ENCODE results near the gene GABRD.

The GABRD gene

DNA sequence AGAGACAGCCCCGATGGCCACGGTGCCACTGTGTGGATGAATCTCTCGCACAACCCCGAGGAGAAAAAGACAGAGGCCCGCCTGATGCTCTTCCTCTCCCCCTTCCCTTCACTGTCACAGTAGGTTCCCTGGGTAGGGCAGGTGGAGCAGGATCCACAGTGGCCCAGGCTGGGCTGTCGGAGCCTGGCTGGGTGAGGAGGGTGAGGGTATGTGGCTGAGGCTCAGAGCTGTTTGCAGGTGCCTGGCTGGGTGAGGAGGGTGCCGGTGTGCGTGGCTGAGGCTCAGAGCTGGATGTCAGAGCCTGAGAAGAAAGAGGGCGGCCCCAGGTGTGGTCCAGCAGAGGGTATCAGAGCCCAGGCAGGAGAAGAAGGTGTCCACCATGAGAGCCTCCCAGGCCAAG, 18.3 kb upstream of the GABRD start:
- no peaks in the 10 kb centered on the region for H3K9me3 ChIP-seq (ENCODE audit: control insufficient read depth in 2 of 2, low read length in 2 of 2)
- H3K36me3 ChIP-seq (ENCODE audit: control insufficient read depth in 2 of 2, insufficient read depth in 2 of 2, low read length in 2 of 2) = no peaks in the 10 kb centered on the region
- no peak overlapping the region for H3K9ac ChIP-seq (ENCODE audit: low read depth in 1 of 2, low read length in 2 of 2)
- H3K4me3 ChIP-seq (ENCODE audit: low read length in 2 of 2) = no peak overlapping the region
- peaks cover 15 to 17% of the 10 kb centered on the region in 2 donors for H3K27me3 ChIP-seq (ENCODE audit: control insufficient read depth in 2 of 2, insufficient read depth in 2 of 2, low read length in 2 of 2)
- H3K27ac ChIP-seq (ENCODE audit: low read depth in 2 of 2, low read length in 2 of 2) = no peak overlapping the region
- H3K4me1 ChIP-seq (ENCODE audit: control insufficient read depth in 2 of 2, insufficient read depth in 2 of 2, low read length in 2 of 2) = no peaks in the 10 kb centered on the region

DNA sequence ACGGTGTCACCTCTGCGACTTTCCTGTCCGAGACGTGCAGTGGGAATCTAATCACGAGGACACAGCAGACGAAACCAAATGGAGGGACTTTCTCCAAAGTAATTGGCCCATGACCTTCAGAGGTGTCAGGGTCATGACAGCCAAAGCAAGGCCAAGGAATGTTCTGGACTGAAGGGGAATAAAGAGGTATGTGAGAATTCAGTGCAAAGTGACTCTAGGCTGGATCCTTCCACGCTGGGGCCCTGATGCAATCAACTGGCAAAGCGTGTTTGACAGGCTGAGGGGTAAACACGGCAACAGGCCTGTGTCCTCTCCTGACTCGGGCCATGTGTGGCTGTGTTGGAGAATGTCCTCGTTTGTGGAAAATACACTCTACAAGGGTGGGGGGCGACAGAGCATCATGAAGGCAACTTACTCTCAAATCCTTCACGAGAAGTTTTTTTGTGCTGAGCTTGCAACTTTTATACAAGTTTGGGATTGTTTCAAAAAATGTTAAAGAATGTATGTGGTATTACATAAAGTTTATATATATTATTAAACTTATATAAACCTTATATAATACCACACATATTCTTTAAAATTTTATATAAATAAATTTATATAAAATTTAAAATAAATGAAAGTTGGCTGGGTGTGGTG, 17.3 kb upstream of the GABRD start:
- H3K9me3 ChIP-seq (ENCODE audit: control insufficient read depth in 2 of 2, low read length in 2 of 2) = no peaks in the 10 kb centered on the region
- H3K27me3 ChIP-seq (ENCODE audit: control insufficient read depth in 2 of 2, insufficient read depth in 2 of 2, low read length in 2 of 2) = peaks cover 15 to 17% of the 10 kb centered on the region in 2 donors
- H3K4me3 ChIP-seq (ENCODE audit: low read length in 2 of 2) = no peak overlapping the region
- no peaks in the 10 kb centered on the region for H3K4me1 ChIP-seq (ENCODE audit: control insufficient read depth in 2 of 2, insufficient read depth in 2 of 2, low read length in 2 of 2)
- H3K27ac ChIP-seq (ENCODE audit: low read depth in 2 of 2, low read length in 2 of 2) = no peak overlapping the region
- no peak overlapping the region for H3K9ac ChIP-seq (ENCODE audit: low read depth in 1 of 2, low read length in 2 of 2)
- H3K36me3 ChIP-seq (ENCODE audit: control insufficient read depth in 2 of 2, insufficient read depth in 2 of 2, low read length in 2 of 2) = no peaks in the 10 kb centered on the region

DNA sequence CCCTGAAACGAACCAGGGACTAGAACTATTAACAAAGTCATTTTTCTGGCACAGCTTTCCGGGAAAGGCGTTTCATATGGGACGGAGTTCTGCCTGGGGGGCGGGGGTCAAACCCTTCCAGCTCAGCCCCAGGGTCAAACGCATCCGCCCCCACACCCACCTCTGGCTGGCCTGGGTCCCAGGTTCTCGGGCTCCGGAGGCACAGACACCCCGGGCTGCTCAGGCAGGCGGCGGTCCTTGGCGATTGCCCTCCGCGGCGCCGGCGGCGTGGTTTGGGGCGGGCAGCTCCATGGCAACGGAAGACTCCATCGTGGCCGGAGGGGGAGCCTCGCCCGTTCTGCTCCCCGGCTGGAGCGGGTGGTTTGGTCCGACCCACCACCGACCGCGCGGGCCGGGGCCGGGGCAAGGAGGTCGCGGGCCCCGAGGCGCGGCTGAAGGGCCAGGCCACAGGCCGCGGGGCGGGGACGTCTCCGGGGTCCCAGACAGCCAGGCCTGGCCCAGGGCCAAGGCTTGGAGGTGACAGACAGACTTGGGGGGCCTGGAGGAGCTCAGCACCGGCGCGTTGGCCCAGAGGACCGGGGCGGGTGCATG, 15.5 kb upstream of the GABRD start, which contains the start of gene CFAP74:
Gene CFAP74, minus strand, starts transcription at position 246 of the 591 bp plus-strand sequence. CDS start 12,830 bp downstream, outside the sequence.
- H3K4me3 ChIP-seq (ENCODE audit: low read length in 2 of 2) = no peak within 1 kb of the TSS
- H3K27me3 ChIP-seq (ENCODE audit: control insufficient read depth in 2 of 2, insufficient read depth in 2 of 2, low read length in 2 of 2) = peaks cover 15 to 17% of the 10 kb centered on the region in 2 donors
- no peak within 1 kb of the TSS for H3K9ac ChIP-seq (ENCODE audit: low read depth in 1 of 2, low read length in 2 of 2)

DNA sequence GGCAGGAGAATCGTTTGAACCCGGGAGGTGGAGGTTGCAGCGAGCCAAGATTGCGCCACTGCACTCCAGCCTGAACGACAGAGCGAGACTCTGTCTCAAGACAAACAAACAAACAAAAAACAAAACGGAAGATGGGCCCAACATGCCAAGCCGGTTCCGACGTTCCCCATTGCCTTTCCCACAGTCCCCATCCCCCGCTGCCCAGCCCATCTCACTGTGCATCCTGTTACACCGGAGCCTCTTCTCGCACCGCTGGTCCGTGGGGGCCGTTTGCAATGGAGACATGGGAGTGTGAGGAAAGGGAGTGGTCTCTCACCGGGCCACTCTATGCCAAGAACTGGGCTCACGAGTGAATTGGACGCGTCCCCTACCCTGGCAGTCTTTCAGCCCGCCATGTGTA, 14.3 kb upstream of the GABRD start:
- H3K27ac ChIP-seq (ENCODE audit: low read depth in 2 of 2, low read length in 2 of 2) = no peak overlapping the region
- no peaks in the 10 kb centered on the region for H3K36me3 ChIP-seq (ENCODE audit: control insufficient read depth in 2 of 2, insufficient read depth in 2 of 2, low read length in 2 of 2)
- no peaks in the 10 kb centered on the region for H3K4me1 ChIP-seq (ENCODE audit: control insufficient read depth in 2 of 2, insufficient read depth in 2 of 2, low read length in 2 of 2)
- peaks cover 15 to 17% of the 10 kb centered on the region in 2 donors for H3K27me3 ChIP-seq (ENCODE audit: control insufficient read depth in 2 of 2, insufficient read depth in 2 of 2, low read length in 2 of 2)
- H3K4me3 ChIP-seq (ENCODE audit: low read length in 2 of 2) = no peak overlapping the region
- H3K9me3 ChIP-seq (ENCODE audit: control insufficient read depth in 2 of 2, low read length in 2 of 2) = no peaks in the 10 kb centered on the region
- no peak overlapping the region for H3K9ac ChIP-seq (ENCODE audit: low read depth in 1 of 2, low read length in 2 of 2)

More for the DNA sequence above, 15.5 kb upstream of the GABRD start, which contains the start of gene CFAP74:
- Histone ChIP-seq H3K9me3 (ENCODE audit: control insufficient read depth in 2 of 2, low read length in 2 of 2) (no peaks in the 10 kb centered on the region), H3K36me3 (ENCODE audit: control insufficient read depth in 2 of 2, insufficient read depth in 2 of 2, low read length in 2 of 2) (no peaks in the 10 kb centered on the region), H3K27ac (ENCODE audit: low read depth in 2 of 2, low read length in 2 of 2) (no peak within 1 kb of the TSS), H3K4me1 (ENCODE audit: control insufficient read depth in 2 of 2, insufficient read depth in 2 of 2, low read length in 2 of 2) (no peaks in the 10 kb centered on the region)

DNA sequence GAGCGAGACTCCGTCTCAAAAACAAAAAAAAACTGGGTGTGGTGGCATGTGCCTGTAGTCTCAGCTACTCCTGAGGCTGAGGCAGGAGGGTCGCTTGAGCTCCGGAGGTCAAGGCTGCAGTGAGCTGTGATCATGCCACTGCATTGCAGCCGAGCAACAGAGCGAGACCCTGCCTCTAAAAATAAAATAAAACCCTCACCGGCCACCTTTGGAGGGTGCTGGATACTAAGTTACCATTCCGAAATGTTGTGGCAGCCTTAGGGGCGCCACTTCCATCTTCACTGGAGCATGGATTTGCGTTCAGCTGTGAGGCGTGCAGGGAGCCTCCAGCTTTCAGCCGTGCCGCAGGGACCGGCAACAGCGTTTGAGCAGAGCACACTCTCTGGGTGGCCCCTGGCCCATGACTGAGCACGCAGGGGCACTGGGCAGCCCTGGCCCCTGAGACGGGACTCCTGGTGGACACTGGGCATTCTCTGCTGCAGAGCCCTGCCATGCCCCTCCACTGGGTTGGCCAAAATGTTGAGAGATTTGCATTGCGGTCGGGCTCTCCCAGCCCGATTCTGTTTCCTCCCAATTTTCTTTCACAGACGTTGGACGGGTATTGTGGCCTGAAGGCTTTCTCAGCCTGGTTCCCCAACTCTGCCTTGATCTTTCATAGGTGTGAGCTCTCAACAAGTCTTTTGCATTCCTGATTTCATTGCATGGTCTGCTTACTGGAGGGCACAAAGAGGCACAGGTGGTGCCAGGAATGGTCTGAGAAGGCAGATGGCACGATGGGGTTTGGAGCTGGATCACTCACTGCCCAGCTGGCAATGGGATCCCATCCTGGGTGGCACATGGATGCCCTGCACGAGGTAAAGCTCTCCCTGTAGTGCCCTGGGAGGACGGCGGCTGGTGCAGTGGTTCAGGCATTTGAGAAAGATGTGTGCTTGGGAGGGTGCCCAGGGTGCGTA, 9.8 kb upstream of the GABRD start:
- Histone ChIP-seq H3K4me3 (ENCODE audit: low read length in 2 of 2) (no peak overlapping the region), H3K36me3 (ENCODE audit: control insufficient read depth in 2 of 2, insufficient read depth in 2 of 2, low read length in 2 of 2) (no peaks in the 10 kb centered on the region), H3K27ac (ENCODE audit: low read depth in 2 of 2, low read length in 2 of 2) (no peak overlapping the region), H3K9me3 (ENCODE audit: control insufficient read depth in 2 of 2, low read length in 2 of 2) (no peaks in the 10 kb centered on the region), H3K9ac (ENCODE audit: low read depth in 1 of 2, low read length in 2 of 2) (no peak overlapping the region), H3K4me1 (ENCODE audit: control insufficient read depth in 2 of 2, insufficient read depth in 2 of 2, low read length in 2 of 2) (no peaks in the 10 kb centered on the region), H3K27me3 (ENCODE audit: control insufficient read depth in 2 of 2, insufficient read depth in 2 of 2, low read length in 2 of 2) (peaks cover 6 to 12% of the 10 kb centered on the region in 2 donors)

GRCh38 chr1:2014181-2014580, 5.0 kb upstream of the GABRD start:
- H3K4me3 ChIP-seq (ENCODE audit: low read length in 2 of 2) = no peak overlapping the region

GRCh38 chr1:2014741-2015735, 4.1 kb upstream of the GABRD start:
- Histone ChIP-seq H3K9ac (ENCODE audit: low read depth in 1 of 2, low read length in 2 of 2) (no peak overlapping the region), H3K36me3 (ENCODE audit: control insufficient read depth in 2 of 2, insufficient read depth in 2 of 2, low read length in 2 of 2) (no peaks in the 10 kb centered on the region), H3K27ac (ENCODE audit: low read depth in 2 of 2, low read length in 2 of 2) (no peak overlapping the region), H3K9me3 (ENCODE audit: control insufficient read depth in 2 of 2, low read length in 2 of 2) (no peaks in the 10 kb centered on the region), H3K27me3 (ENCODE audit: control insufficient read depth in 2 of 2, insufficient read depth in 2 of 2, low read length in 2 of 2) (peaks cover 18 to 27% of the 10 kb centered on the region in 2 donors), H3K4me1 (ENCODE audit: control insufficient read depth in 2 of 2, insufficient read depth in 2 of 2, low read length in 2 of 2) (peaks cover 0 to 3% of the 10 kb centered on the region in 2 donors), H3K4me3 (ENCODE audit: low read length in 2 of 2) (no peak overlapping the region)

More at GRCh38 chr1:2014181-2014580, 5.0 kb upstream of the GABRD start:
- Histone ChIP-seq H3K9ac (ENCODE audit: low read depth in 1 of 2, low read length in 2 of 2) (no peak overlapping the region), H3K27ac (ENCODE audit: low read depth in 2 of 2, low read length in 2 of 2) (no peak overlapping the region), H3K36me3 (ENCODE audit: control insufficient read depth in 2 of 2, insufficient read depth in 2 of 2, low read length in 2 of 2) (no peaks in the 10 kb centered on the region), H3K9me3 (ENCODE audit: control insufficient read depth in 2 of 2, low read length in 2 of 2) (no peaks in the 10 kb centered on the region), H3K27me3 (ENCODE audit: control insufficient read depth in 2 of 2, insufficient read depth in 2 of 2, low read length in 2 of 2) (peaks cover 14 to 22% of the 10 kb centered on the region in 2 donors), H3K4me1 (ENCODE audit: control insufficient read depth in 2 of 2, insufficient read depth in 2 of 2, low read length in 2 of 2) (no peaks in the 10 kb centered on the region)

DNA sequence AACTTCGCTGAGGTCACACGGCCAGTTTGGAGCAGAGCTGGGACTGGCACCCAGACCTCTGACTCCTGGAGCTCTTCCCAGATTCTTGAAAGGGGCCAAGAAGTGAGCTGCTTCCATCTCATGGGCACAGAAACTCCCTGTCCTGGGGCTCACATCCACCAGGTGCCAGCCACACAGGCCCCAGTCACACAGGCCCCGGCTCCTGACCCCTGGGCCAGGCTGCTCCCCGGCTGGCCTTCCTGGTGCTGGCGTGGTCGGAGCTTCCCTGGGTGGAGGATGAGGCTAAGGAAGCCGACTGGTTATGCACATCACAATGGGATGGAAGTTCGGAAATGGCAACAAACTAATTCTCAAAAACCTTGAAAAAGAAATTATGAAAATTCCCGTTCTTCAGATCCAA, 3.0 kb upstream of the GABRD start:
- no peaks in the 10 kb centered on the region for H3K36me3 ChIP-seq (ENCODE audit: control insufficient read depth in 2 of 2, insufficient read depth in 2 of 2, low read length in 2 of 2)
- H3K9ac ChIP-seq (ENCODE audit: low read depth in 1 of 2, low read length in 2 of 2) = no peak overlapping the region
- H3K4me3 ChIP-seq (ENCODE audit: low read length in 2 of 2) = no peak overlapping the region
- peaks cover 0 to 3% of the 10 kb centered on the region in 2 donors for H3K4me1 ChIP-seq (ENCODE audit: control insufficient read depth in 2 of 2, insufficient read depth in 2 of 2, low read length in 2 of 2)
- H3K9me3 ChIP-seq (ENCODE audit: control insufficient read depth in 2 of 2, low read length in 2 of 2) = no peaks in the 10 kb centered on the region
- H3K27ac ChIP-seq (ENCODE audit: low read depth in 2 of 2, low read length in 2 of 2) = no peak overlapping the region
- peaks cover 28 to 37% of the 10 kb centered on the region in 2 donors for H3K27me3 ChIP-seq (ENCODE audit: control insufficient read depth in 2 of 2, insufficient read depth in 2 of 2, low read length in 2 of 2)

All from mucosa of rectum (tissue), 2 donors.